ENCODE data around the gene RPS28.
"Not testable (repeated sequence)": the region's sequence is repeated elsewhere in the genome, so short reads cannot be mapped to it uniquely, and the experiment has no call there.

RPS28 gene

DNA sequence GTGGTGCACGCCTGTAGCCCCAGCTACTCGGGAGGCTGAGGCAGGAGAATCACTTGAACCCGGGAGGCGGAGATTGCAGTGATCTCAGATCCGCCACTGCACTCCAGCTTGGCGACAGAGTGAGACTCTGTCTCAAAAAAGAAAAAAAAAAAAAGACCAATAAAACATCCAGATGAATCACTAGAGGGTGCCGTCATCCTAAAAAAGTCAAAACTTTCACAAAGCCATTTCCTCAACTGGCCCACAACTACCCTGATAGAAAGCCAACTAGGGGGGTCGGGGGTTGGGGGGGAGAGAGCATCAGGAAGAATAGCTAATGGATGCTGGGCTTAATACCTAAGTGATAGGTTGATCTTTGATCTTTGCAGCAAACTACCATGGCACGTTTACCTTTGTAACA lies 2.5 kb upstream of the RPS28 start:
- in situ Hi-C loops (cut with MboI; ENCODE audit: low pct_unique_long_range_greater_than_20kb, low sequenced_read_pairs), result not testable (repeated sequence)
- DNase-seq, result peak; percentile 44

DNA sequence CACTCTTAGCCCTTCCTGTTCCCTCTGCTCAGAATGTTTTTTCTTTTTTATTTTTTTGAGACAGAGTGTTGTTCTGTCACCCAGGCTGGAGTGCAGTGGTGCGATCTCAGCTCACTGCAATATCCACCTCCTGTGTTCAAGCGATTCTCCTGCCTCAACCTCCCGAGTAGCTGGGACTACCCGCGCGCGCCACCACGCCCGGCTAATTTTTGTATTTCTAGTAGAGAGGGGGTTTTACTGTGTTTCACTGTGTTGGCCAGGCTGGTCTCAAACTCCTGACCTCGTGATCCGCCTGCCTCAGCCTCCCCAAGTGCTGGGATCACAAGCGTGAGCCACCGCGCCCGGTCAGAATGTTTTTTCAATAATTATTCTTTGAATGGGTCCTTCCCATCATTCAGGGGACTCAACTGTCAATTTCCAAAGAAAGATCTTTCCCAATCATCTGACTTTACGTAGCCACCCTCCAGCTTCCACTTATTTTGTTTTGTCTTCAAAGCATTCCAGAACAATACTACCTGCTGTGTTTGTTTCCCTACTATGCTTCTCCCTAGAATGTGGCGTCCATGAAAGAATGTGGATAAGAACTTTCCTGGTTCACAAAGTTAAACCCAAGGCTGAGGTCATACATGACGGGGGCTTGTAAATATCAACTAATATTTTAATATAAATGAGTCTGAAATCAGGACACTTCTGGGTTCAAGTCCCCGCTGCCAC lies 1.3 kb upstream of the RPS28 start:
- in situ Hi-C loops (cut with MboI; ENCODE audit: low pct_unique_long_range_greater_than_20kb, low sequenced_read_pairs), result no loop called here
- DNase-seq, result no peak

DNA sequence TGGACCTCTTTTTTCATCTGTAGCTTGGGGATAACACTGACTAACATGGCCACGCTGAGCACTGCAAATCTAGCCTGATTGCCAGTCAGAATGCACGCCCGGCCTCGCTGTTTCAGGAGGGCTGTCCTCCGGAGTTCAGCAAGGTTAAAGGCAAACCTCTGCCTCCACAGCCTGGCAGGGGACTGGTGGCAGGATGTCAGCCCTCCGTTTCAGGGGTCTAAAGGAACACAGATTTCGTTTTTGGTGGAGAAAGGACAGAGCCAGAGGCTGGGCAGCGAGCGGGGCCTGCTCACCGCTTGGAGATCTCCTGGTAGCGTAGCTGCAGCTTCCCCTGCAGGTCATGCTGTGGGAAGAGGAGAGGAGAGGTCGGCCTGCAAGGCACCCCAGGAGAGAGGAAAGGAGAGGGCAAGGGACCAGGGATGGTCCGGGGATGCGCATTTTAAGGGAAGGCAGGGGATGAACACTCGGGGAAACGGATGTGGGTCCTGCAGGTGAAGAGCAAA lies 681 bp upstream of the RPS28 start:
- peak; percentile 59 for DNase-seq
- in situ Hi-C loops (cut with MboI; ENCODE audit: low pct_unique_long_range_greater_than_20kb, low sequenced_read_pairs), result no loop called here

DNA sequence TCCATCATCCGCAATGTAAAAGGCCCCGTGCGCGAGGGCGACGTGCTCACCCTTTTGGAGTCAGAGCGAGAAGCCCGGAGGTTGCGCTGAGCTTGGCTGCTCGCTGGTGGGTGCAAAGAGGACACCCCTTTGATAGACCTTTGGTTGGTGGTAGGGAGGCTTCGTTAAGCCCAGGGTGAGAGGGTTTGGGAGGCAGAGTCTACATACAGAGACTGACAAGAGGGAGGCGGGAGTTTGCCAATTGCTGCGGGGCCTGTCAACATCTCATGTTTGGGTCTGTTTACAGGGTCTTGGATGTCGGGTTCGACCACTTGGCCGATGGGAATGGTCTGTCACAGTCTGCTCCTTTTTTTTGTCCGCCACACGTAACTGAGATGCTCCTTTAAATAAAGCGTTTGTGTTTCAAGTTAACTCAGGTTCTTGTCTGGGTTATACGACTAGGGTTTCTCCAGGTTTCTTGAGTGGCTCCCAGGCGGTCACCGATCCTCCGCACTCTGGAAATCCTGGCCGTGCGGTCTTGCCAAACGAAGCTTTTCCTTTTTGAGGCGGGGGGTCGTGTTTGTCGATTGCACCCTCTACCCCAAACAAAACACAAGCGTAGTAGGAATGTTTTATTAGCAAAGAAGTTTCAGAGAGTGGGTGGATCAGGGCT lies 816 bp downstream of the RPS28 start:
- DNase-seq, result no peak

DNA sequence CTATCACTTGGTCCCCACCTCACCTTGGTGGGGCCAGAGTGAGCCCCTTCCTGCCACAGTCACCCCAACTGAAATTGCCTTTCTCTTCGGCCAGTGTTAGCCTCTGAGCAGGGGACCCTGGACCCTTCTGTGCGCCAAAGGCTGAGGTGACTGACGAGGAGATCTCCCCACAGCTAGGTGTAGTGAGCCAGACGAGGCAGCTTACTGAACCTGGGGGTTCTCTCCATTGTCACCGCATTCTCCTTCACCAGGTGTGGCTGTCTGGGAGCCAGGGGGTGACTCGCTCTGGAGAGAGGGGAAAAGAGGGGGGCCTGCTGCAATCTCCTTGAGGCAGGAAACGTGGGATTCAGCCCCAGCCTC lies 1.3 kb downstream of the RPS28 start:
- in situ Hi-C loops (cut with MboI; ENCODE audit: low pct_unique_long_range_greater_than_20kb, low sequenced_read_pairs), result no loop called here
- no peak for DNase-seq

More for the DNA sequence above, 816 bp downstream of the RPS28 start:
- in situ Hi-C loops (cut with MboI; ENCODE audit: low pct_unique_long_range_greater_than_20kb, low sequenced_read_pairs), result no loop called here

DNA sequence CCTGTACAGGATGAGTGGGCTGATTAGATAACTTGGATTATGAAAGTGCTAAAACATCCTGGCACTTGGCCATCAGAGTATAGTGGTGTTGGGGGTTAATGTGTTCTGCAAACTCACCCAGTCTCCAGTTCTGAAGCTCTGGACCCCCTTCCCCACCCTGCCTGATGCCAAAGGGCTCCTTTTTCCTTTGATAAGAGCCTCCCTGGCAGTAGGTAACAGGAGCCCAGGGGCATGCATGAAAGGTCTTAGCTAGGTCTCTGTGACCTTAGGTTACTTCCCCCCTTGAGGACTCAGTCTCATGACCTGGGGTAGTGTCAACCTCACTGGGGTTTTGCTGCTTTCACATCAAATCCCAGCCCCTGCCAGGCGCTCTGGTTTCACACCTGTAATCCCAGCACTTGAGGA lies 2.5 kb downstream of the RPS28 start:
- DNase-seq, result no peak
- in situ Hi-C loops (cut with MboI; ENCODE audit: low pct_unique_long_range_greater_than_20kb, low sequenced_read_pairs), result no loop called here

DNA sequence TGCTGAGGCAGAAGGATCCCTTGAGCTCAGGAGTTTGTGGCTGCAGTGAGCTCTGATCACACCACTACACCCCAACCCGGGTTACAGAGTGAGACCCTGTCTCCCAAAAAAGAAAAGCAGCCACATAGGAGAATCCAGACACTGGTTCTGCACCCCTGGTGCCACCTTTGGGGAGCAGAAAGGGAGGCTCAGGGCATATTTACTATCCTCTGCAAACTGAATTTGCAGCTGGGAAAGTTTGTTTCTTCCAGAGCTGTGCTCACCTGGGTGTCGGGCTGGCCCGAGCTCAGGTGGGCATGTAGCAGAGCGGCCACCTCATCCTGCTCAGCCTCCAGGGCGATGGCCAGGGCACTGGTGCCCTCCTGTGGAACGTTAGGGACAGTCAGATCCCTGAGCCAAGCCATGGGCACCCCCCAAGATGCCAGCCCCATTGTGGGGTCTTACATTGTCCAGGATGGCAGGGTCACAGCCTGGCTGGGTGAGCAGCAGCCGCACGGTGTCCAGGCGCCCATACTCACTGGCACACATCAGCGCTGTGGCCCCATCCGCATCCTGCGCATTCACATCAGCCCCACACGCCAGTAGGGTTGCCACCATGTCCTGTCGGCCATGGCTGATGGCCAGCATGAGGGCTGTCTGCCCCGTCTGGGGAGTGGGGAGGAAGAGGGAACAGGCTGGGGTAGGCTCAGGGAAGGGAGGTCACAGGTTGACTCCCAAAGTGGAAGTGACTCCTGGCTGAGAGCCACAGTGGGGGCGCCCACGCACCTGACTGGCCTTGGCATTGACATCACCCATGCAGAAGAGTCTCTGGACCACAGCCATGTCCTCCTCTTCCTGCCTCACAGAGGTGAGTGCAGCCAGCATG lies 3.1 kb downstream of the RPS28 start:
- peak; percentile 38 for DNase-seq
- in situ Hi-C loops (cut with MboI; ENCODE audit: low pct_unique_long_range_greater_than_20kb, low sequenced_read_pairs), result no loop called here

DNA sequence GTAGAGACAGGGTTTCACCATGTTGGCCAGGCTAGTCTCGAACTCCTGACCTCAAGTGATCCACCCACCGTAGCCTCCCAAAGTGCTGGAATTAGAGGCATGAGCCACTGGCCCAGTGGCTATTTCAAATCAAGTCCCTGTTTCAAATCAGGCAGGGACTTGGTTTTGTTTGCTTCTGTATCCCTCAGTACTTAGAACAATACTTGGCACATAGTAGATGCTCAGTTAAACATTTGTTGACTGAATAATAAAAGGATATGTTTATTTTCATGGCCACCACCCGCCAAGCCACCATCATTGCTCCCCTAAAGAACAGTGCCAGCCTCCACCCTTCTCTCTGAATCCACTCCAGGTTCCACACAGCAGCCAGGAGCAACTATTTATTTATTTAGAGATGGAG lies 4.2 kb downstream of the RPS28 start:
- in situ Hi-C loops (cut with MboI; ENCODE audit: low pct_unique_long_range_greater_than_20kb, low sequenced_read_pairs), result no loop called here
- no peak for DNase-seq

DNA sequence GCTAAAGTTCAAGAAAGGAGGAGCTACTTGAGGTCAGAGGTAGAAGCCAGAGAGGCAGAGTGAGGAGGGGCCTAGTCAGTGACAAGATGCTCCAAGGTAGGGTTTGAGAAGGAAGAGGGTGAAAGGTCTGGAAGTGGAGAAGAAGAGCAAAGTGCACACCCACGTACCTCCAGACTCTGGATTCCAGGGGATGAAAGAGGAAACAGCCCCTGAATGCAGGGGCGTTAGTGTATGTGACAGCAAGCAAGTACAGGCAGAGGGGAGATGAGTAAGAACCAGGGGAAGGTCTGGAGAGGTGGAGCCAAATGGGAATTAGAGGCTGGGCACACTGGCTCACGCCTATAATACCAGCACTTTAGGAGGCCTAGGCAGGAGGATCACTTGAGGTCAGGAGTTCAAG lies 8.7 kb downstream of the RPS28 start:
- no peak for DNase-seq
- in situ Hi-C loops (cut with MboI; ENCODE audit: low pct_unique_long_range_greater_than_20kb, low sequenced_read_pairs), result no loop called here

DNA sequence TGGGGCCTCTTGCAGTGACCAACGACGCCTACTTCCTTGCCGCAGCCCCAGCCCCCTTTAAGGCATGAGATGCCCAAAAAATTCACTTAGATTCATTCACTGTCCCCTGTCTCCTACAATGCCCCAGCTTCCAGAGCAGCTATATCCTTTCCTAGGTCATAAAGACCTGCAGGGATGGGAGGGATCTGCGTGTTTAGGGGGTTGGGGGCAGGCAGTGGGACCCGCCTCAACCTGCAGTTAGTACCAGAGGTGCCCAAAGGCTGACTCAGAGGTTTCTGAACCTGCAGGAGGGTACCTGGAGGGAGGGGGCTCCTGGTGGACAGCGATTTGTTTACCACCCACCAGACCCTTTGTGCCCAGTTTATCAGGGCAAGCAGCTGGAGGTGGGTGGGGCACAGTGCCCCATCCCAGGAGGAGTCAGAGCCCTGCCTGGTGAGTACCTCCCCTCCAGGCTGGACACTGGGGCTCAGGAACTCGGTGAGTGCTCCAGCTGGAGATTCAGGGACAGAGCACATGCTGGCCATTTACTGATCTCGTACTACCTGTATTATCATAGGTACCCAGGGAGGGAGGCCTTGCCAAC lies 10.1 kb downstream of the RPS28 start:
- in situ Hi-C loops (cut with MboI; ENCODE audit: low pct_unique_long_range_greater_than_20kb, low sequenced_read_pairs), result no loop called here
- DNase-seq, result no peak

DNA sequence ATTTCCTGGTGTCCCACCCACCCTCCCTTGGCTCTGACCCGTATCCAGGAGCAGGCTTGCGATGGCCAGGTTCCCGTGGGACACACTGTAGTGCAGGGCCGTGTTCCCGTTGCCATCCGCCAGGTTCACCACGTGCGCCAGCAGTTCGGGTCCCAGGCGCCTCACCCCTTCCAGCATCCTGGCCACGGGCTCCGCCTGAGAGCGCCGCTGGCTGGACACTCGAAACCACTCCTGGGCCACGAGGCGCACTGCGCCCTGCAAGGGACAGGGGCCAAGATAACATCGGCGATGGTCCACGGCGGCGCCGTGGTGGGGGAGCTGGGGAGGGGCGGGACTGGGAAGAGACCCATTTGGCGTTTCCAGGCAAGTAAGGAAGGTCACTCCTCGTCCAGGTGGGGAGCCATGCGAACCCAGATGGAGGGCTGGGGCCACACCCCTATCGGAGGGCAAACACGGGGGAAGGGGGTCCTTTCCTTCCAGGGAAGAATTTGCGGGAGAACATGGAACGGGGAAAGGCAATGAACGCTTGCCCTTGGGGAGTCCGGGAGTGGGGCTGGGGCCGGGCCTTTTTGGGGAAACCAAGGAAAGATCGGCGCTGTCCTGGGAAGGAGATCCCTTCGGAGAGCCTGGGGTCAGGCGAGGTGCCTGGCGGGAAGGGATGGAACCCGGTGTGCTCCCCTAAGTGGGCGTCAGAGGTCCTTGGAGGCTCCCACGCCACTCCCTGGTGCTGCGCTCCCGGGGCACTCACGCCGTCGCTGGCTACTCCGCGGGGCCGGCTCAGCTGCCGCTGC lies 11.9 kb downstream of the RPS28 start:
- DNase-seq, result no peak
- in situ Hi-C loops (cut with MboI; ENCODE audit: low pct_unique_long_range_greater_than_20kb, low sequenced_read_pairs), result no loop called here

DNA sequence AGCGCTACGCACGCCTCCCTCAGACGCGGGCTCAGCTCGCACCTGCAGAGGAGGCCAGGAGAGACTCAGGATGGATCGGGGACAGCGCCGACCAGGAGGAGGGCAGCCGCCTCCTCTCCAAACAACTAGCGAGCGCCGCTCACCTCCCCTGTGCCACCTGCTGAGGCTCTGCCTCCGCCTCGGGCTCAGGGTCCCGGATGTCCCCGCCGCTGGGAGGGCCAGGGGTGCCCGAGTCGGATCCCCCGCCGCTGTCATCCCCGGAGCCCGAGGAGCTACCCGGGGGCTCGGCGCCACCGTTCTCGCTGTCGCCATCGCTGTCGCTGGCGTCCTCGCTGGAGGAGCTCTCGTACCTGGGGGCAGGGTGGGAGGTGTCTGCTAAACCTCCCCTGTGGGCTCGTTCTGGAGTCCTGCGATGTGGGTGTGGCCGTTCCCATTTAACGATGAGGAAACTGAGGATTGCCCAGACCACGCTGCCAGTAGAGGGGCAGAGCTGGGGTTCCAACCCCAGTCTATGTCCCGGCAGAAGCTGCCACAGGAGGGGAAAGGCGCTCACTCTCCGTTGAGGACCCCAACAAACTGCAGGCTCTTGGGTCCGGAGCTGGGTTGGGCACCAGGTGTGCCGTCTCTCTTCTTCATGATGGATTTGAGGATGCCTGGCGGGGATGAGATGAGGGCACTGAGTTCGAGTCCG lies 12.6 kb downstream of the RPS28 start:
- in situ Hi-C loops (cut with MboI; ENCODE audit: low pct_unique_long_range_greater_than_20kb, low sequenced_read_pairs), result no loop called here
- no peak for DNase-seq

DNA sequence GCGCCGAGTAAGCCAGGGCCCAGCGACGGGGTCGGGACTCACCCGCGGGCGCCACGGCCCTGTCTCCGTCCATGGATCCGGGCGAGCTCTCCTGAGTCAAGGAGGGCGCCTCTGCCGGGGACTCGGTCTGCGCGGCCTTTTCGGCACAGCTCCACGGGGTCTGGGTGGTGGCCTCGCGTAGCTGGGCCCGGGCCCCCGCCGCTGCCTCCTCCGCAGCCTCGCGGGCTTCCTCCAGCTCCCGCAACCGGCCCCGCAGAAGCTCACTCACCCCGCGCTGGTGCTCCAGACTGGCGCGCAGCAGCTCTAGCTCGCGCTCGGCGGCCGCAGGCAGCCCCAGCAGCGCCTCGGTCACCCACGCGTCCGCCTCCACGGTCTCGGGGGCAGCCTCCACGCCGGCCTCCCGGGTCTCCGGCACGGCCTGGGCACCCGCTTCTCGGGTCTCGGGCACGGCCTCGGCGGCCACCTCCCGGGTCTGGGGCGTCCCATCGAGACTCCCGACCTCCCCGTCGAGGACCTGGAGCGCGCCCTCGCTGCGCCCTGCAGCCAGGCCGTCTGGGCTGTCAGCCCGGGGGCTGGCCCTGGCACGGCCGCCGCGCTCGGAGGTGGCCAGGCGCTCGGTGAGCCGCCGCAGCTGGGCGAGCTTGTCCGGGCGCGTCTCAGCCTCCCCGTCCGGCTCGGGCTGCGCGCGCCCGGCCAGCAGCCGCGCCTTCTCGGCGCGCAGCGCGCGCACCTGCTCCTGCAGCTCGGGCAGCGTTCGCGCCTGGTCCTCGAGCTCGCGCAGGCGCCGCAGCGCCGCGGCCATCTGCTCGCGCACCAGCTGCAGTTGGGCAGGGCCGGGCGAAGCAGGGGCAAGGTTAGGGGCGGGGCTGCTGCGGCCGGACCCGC lies 13.4 kb downstream of the RPS28 start:
- DNase-seq, result no peak
- in situ Hi-C loops (cut with MboI; ENCODE audit: low pct_unique_long_range_greater_than_20kb, low sequenced_read_pairs), result no loop called here

DNA sequence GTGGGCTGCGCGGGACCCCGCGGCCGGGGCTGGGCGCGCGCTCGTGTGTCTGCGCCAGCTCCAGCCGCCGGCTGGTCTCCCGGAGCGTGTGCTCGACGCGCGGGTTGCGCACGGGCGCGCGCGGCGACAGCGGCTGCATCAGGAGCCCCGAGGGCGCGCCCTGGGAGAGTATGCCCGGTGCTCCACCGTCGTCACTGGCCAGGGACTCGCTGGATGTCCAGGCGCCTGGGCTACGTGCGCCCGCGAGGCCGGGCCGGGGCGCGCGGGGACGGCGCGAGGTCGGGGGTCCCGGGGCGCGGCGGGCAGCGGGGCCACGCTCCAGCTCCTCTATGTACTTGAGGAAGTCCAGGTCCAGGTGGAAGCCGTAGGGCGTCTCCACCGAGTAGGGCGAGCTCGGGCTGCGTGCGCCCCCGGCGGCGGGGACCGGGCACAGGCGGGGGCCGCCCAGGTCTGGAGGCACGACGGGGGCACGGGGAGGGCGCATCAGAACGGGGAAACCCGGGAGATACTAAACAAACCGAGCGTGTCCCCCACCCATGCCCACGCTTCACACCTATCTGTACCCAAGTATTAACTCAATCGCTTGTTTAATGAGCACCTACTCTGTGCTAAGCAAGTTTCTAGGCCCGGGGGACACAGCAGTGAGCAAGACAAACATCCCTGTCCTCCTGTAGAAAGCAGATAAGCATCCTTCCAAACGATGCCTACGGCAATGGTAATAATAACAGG lies 14.2 kb downstream of the RPS28 start:
- no peak for DNase-seq
- in situ Hi-C loops (cut with MboI; ENCODE audit: low pct_unique_long_range_greater_than_20kb, low sequenced_read_pairs), result no loop called here

DNA sequence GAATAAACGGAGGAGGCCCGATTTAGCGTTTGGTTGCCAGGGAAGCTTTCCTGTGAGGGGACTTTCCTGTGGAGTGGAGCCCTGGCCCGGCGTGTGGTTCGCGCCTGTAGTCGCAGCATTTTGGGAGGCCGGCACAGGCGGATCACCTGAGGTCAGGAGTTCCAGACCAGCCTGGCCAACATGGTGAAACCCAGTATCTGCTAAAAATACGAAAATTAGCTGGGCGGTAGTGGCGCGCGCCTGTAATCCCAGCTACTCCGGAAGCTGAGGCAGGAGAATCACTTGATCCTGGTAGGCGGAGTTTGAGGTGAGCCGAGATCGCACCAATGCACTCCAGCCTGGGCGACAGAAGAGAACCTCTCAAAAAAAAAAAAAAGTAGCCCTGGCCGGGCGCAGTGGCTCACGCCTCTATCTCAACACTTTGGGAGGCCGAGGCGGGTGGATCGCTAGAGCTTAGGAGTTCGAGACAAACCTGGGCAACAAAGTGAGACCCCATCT lies 14.8 kb downstream of the RPS28 start:
- DNase-seq, result no peak
- in situ Hi-C loops (cut with MboI; ENCODE audit: low pct_unique_long_range_greater_than_20kb, low sequenced_read_pairs), result no loop called here

DNA sequence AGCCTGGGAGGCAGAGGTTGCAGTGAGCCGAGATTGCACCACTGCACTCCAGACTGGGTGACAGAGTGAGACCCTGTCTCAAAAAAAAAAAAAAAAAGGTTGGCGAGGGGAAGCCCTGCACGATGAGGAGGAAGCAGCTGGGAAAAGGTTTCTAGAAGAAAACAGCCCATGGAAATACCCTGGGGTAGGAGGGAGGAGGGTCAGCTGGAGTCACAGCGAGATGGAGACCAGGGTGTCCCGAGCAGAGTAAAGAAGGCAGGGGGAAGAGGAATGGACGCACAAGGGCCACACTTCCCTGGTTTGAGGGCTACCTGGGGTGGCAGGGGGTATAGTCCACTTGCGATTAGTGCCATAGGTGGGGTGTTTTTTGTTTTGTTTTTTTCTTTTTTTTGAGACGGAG lies 15.4 kb downstream of the RPS28 start:
- no peak for DNase-seq
- in situ Hi-C loops (cut with MboI; ENCODE audit: low pct_unique_long_range_greater_than_20kb, low sequenced_read_pairs), result no loop called here

DNA sequence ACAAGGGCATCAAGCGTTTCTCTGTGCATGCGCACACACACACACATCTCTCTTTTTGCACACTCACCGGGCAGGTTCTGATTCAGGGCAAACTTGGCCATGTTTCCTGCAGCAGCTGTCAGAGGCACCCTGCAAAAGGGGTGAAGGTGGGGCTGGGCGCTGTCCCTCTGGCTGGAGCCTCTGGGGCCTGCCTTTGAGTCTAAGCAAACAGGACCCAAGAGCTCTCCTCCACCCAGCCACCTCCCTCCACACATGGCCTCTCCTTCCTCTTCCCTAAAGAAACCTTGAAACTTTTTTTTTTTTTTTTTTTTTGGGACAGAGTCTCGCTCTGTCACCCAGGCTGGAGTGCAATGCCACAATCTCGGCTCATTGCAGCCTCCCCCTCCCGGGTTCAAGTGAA lies 16.4 kb downstream of the RPS28 start:
- in situ Hi-C loops (cut with MboI; ENCODE audit: low pct_unique_long_range_greater_than_20kb, low sequenced_read_pairs), result no loop called here
- DNase-seq, result no peak

Data from KBM-7 (cell line).